ENCODE results near the gene NDE1.
"Not testable (repeated sequence)": the region's sequence is repeated elsewhere in the genome, so short reads cannot be mapped to it uniquely, and the experiment has no call there.

NDE1 gene

DNA sequence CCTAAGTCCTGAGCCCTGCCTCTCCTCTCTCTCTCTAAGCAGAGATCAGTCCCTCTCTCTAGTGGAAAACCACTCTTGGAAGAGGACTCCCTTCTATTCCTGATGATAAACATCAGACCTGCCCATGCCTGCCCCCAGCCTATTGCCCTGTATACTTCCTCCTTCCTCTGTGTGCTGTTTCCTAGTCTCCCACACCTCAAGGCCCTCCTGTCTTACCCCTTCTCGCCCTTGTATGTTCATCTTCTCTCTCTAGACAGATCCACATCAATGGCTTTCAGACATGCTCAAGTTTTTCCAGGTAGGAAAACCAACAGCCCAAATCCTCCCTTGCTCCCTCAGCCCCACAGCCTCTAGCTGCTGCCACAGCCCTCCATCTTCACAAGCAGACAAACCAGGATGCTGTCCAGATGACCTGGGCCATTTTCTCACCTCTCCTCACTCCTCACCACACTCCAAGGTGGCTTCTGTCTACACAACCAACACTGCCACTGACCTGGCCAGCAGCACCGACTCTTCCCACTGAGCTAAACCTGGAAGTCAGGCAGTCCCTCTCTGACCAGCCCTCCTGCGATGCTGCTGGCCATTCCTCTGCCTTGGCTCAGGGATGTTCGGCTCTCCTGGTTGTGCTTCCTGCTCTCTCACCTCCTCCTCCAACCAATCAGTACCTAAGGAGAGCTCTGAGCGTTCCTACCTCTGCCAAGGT is 43.4 kb upstream of the NDE1 start:
- TF ChIP-seq, protein P1, sequence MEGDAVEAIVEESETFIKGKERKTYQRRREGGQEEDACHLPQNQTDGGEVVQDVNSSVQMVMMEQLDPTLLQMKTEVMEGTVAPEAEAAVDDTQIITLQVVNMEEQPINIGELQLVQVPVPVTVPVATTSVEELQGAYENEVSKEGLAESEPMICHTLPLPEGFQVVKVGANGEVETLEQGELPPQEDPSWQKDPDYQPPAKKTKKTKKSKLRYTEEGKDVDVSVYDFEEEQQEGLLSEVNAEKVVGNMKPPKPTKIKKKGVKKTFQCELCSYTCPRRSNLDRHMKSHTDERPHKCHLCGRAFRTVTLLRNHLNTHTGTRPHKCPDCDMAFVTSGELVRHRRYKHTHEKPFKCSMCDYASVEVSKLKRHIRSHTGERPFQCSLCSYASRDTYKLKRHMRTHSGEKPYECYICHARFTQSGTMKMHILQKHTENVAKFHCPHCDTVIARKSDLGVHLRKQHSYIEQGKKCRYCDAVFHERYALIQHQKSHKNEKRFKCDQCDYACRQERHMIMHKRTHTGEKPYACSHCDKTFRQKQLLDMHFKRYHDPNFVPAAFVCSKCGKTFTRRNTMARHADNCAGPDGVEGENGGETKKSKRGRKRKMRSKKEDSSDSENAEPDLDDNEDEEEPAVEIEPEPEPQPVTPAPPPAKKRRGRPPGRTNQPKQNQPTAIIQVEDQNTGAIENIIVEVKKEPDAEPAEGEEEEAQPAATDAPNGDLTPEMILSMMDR (IDR thresholded peaks at IDR 0.05; ENCODE audit: low read depth, low read length) = no peak
- DNase-seq (ENCODE audit: low read depth in 2 of 2) = no peak
- no peak overlapping the region for H3K4me3 ChIP-seq (replicated peaks in 1 of 2; ENCODE audit: low read depth in 2 of 2, low read length in 2 of 2)

DNA sequence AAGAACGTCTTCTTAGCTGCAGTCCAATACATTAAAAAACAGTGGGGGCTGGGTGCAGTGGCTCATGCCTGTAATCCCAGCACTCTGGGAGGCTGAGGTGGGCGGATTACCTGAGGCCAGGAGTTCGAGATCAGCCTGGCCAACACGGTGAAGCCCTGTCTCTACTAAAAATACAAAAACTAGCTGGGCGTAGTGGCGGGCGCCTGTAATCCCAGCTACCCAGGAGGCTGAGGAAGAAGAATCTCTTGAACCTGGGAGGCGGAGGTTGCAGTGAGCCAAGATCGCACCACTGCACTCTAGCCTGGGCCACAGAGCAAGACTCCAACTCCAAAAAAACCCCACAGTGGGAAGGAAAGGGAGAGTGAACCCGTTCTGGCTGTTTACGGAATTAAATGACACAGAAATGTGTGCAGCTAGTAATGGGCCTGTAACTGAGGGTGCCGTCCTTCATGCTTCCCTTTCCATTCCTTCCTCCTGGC is 42.8 kb upstream of the NDE1 start:
- not testable (repeated sequence) for DNase-seq (ENCODE audit: low read depth in 2 of 2); H3K4me3 ChIP-seq (replicated peaks in 1 of 2; ENCODE audit: low read depth in 2 of 2, low read length in 2 of 2)

DNA sequence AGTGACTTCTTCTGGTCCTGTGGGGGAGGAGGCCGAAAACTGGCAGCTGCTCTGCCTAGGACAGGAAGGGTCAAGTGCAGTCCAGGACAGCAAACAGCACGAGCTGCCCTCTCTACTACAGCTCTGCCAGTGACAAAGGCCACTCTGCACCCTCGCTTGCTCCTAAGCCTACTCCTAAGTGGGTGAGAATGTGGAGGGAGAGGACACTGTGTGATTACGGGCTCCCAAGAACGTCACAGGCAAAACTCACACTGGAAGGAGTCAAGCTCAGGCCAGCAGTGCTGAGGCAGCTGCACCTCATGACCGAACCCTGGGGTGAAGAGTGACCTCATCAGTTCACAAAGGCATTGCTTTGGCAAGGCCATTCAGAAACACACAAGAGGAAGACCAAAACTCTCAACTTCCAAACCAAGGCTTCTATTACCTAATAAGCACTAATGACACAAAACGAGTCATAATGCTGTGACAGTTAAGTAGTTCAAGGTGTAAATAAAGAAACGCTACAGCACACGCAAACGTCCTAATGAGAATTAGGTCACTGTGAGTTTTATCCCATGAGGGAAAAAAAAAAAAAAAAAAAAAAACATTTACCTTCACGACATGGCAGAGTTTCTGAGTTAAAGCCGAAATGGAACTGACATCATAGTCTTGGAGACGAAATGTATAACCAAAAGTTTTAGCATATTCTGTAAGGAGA is 42.2 kb upstream of the NDE1 start:
- H3K4me3 ChIP-seq (replicated peaks in 1 of 2; ENCODE audit: low read depth in 2 of 2, low read length in 2 of 2) = no peak overlapping the region
- TF ChIP-seq, protein P1 (IDR thresholded peaks at IDR 0.05; ENCODE audit: low read depth, low read length) = no peak
- peak; percentile 52 to 62 for DNase-seq (ENCODE audit: low read depth in 2 of 2)

DNA sequence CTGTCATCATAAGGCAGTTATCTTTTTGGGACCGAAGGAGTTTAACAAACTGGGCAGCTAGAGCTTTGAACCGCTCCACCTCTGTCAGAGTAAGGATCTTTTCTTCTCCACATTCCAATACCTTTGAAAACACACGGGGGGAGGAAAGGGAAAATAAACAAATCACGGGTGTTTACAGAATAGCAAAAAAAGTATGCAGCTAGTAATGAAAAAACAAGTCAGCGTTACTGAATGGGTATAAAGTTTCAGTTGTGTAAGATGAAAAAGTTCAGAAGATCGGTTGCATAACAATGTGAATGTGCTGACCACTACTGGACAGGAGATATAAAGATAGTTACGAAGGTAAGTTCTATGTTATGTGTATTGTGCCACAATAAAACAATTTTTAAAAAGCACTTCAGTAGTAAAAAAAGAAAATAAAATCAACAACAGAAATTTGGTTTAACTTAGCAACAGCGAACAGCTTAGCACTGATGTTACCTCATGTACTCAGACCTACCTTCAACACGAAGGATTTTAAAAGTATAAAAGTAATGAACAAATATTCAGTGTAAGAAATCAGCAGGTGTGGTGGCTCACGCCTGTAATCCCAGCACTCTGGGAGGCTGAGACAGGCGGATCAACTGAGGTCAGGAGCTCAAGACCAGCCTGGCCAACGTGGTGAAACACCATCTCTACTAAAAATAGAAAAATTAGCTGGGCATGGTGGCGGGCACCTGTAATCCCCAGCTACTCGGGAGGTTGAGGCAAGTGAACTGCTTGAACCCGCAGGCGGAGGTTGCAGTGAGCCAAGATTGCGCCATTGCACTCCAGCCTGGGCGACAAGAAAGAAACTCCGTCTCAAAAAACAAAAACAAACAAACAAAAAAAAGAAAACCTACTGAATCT is 41.4 kb upstream of the NDE1 start:
- DNase-seq (ENCODE audit: low read depth in 2 of 2) = peak; percentile 15 to 17
- H3K4me3 ChIP-seq (replicated peaks in 1 of 2; ENCODE audit: low read depth in 2 of 2, low read length in 2 of 2) = no peak overlapping the region
- TF ChIP-seq, protein P1 (IDR thresholded peaks at IDR 0.05; ENCODE audit: low read depth, low read length) = no peak

DNA sequence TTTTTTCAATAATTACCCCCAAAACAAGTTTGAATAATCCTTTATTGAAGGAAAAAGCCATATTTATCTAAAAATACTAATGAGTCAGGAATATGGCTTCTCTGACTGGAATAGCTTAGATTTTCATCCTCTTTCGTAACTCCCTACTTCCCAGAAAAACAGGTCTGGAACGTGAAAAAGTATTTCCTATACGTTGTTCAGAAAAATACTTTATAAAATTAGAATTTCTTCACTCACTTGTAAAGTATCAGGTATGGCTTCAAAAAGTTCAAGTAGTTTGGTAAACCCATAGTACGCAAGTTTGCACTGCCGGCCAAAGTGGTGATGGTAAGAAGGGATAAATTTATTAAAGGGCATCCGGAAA is 40.8 kb upstream of the NDE1 start:
- peak in 1 of 2 donors; percentile 16 for DNase-seq (ENCODE audit: low read depth in 2 of 2)
- TF ChIP-seq, protein P1 (IDR thresholded peaks at IDR 0.05; ENCODE audit: low read depth, low read length) = no peak
- no peak overlapping the region for H3K4me3 ChIP-seq (replicated peaks in 1 of 2; ENCODE audit: low read depth in 2 of 2, low read length in 2 of 2)

DNA sequence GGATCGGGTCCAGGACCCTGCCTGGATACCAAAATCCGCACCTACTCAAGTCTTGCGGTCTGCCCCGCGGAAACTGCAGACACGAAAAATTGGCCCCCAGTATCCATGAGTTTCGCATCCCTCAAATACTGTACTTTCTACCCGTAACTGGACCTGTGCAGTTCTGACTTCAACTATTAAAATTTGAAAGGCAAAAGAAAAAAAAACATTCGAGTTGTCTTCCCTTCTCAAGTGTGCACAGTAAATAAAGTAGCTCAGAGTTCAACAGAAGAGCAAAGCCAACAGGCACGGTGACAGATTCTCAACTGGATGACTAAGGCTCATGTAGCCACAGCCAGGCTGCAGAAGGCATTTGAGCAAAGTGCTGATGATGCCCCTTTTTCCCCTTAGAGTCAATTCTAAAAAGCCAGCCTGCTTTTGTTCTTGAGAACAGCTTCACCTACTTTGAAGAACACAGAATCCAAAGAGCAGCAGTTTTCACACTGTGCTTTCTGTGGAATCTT is 39.6 kb upstream of the NDE1 start:
- peak; percentile 9 to 12 for DNase-seq (ENCODE audit: low read depth in 2 of 2)
- no peak overlapping the region for H3K4me3 ChIP-seq (replicated peaks in 1 of 2; ENCODE audit: low read depth in 2 of 2, low read length in 2 of 2)
- TF ChIP-seq, protein P1 (IDR thresholded peaks at IDR 0.05; ENCODE audit: low read depth, low read length) = no peak

All from cardiac fibroblast (primary cell).